Brain microvascular endothelial cell (primary cell): ENCODE data around the gene MSGN1.

ENCODE experiments used
- DNase-seq: peaks from one replicate; pipeline ENCODE4 v3.0.0-alpha.2; 2020
- H3K27ac ChIP-seq: fragments of 250-450 bp; sonication (Bioruptor Pico); 2 replicates; pipeline ENCODE4 v1.5.1; 2020; ENCODE audit warnings: mild to moderate bottlenecking, moderate library complexity
- H3K27me3 ChIP-seq: fragments of 250-450 bp; sonication (Bioruptor Pico); replicated peaks from 2 replicates; pipeline ENCODE4 v1.5.1; 2020; ENCODE audit warnings: mild to moderate bottlenecking
- H3K36me3 ChIP-seq: fragments of 250-450 bp; sonication (Bioruptor Pico); replicated peaks from 2 replicates; pipeline ENCODE4 v1.5.1; 2020; ENCODE audit warnings: mild to moderate bottlenecking
- H3K4me3 ChIP-seq: 2 replicates; pipeline ENCODE4 v1.5.1; 2011; ENCODE audit warnings: low read depth, mild to moderate bottlenecking, control low read depth, low read length, moderate library complexity
- CTCF ChIP-seq: IDR thresholded peaks from 2 replicates; pipeline ENCODE4 v1.5.1; 2011; ENCODE audit warnings: low read depth, mild to moderate bottlenecking, moderate library complexity, low read length, control low read depth, inconsistent platforms; ENCODE audit errors: missing control alignments
- in situ Hi-C: cut with HindIII; loops from 2 replicates; pipeline ENCODE4 v1.10.0; 2017; ENCODE audit warnings: low sequenced_read_pairs, low pct_ligation_motif_present

Gene MSGN1

DNA sequence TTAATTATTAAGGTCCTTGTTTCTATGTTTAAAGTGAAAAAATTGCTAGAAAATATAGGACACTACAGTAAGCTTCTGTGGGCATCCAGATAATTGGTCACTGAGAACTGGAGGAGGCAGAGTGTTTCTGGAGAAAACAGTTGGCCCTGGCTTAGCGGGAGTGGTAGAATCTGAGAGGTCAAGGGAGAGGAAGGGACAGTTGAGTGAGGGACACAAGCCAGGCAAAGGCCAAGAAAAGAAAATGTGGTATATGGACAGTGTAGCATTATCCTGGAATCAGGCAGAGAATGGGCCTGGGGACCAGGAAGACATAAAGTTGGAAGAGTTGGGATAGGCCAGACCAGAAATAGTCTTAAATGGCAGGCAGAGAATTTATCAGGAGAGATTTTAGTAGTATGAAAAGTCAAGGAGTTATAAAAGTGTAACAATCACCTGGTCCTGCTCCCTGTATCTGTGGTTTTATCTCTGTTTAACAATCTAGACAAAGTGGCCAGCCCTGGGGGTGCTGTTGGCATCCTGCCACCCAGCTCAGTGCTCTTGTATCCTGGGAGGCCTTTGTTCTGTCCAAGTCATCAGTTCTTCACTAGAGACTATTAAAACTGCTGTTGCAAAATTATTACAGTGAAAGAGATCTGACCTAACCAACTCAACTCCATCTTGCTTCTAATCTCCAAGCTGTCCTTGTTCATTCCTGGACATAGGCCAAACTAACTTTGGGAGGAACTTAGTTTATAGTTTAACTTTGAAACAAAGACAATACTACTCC is 15.4 kb upstream of the MSGN1 start:
- Histone ChIP-seq H3K27me3 (no peaks in the 10 kb centered on the region), H3K27ac (no peak overlapping the region), H3K36me3 (no peaks in the 10 kb centered on the region), H3K4me3 (no peak overlapping the region)
- no peak for TF ChIP-seq CTCF
- in situ Hi-C loops = no loop called here
- no peak for DNase-seq

DNA sequence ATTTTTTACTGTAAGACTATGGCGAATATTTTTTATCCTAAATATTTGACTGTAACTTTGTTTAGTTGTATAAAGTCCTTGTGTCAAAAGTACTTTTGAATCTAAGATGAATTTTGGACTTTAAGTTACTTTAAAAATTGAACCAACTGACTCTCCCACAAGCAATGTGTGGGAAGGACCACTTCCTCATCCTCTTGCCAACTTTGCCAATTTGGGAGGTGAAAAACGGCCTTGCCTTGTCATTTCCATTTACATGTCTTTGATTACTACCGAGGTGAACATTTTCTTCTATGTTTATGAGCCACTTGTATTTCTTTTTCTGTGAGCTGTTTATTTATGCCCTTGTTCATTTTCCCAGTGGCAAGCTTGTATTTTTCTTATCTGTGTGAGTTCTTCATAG is 12.8 kb upstream of the MSGN1 start:
- no peak overlapping the region for H3K27ac ChIP-seq
- no peak for DNase-seq
- no peaks in the 10 kb centered on the region for H3K27me3 ChIP-seq
- H3K36me3 ChIP-seq = no peaks in the 10 kb centered on the region
- no peak overlapping the region for H3K4me3 ChIP-seq
- in situ Hi-C loops = no loop called here
- TF ChIP-seq CTCF = no peak

DNA sequence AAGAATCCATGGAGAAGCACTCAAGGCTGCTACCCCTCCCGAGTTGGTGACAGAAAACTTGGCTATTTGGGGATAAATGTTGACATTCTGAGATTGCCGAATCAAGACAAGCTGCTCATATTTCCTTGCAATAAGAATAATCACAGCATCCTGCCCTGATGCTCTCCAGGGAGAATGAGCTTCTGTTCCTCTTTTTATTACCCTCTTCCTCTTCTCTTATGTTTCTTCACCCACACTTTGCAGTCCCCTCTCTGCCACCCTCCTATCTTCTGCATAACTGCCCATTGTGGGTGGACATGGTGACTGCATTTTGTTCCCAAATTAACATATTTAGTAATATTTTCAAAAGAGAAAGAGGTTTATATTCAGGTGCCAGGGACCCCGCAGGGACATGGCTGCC is 11.9 kb upstream of the MSGN1 start:
- Histone ChIP-seq H3K27me3 (no peaks in the 10 kb centered on the region), H3K36me3 (no peaks in the 10 kb centered on the region), H3K27ac (no peak overlapping the region), H3K4me3 (no peak overlapping the region)
- DNase-seq = no peak
- in situ Hi-C loops = no loop called here
- TF ChIP-seq CTCF = no peak

DNA sequence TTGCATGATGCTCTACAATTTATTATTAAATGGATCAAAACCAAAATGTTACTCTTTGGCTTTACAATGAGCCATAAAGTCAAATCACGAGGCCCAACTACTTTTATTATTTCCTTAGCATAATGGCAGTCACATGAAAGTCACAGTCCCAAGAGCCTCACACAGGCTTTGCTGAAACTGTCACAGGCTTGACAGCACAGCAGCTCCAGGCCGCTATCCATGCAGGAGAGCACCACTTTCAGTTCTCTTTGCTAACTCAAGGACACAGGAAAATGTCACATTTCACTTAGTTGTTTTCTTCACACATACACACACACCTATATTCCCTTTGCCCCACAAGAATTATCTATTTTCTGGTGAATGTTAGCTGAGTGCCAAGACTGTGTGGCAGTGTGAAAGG is 11.1 kb upstream of the MSGN1 start:
- TF ChIP-seq CTCF = no peak
- no peak overlapping the region for H3K4me3 ChIP-seq
- no peaks in the 10 kb centered on the region for H3K36me3 ChIP-seq
- H3K27me3 ChIP-seq = no peaks in the 10 kb centered on the region
- H3K27ac ChIP-seq = no peak overlapping the region
- in situ Hi-C loops = no loop called here
- no peak for DNase-seq

GRCh38 chr2:17805717-17806363 is 10.4 kb upstream of the MSGN1 start:
- no peak overlapping the region for H3K27ac ChIP-seq
- DNase-seq = no peak
- no peak overlapping the region for H3K4me3 ChIP-seq
- TF ChIP-seq CTCF = no peak
- in situ Hi-C loops = no loop called here
- H3K27me3 ChIP-seq = no peaks in the 10 kb centered on the region
- H3K36me3 ChIP-seq = no peaks in the 10 kb centered on the region
